CD14-positive monocyte (primary cell): Measurements from ENCODE around the gene EIF3CL. TPM values are rescaled to one million over a fixed set of nuclear protein-coding genes. Genes with fewer than 3 reads are reported as not detected.
"Not testable (repeated sequence)": the region's sequence is repeated elsewhere in the genome, so short reads cannot be mapped to it uniquely, and the experiment has no call there.

ENCODE experiments used
- DNase-seq, 3 donors: peaks; one replicate each; pipeline ENCODE4 v3.0.0-alpha.2; 2011 to 2022
- H2AFZ ChIP-seq: 2 replicates; pipeline ENCODE4 v1.6.0; 2012; ENCODE audit warnings: mild to moderate bottlenecking, low read depth, low read length, inconsistent platforms; ENCODE audit not compliant: insufficient read depth, poor library complexity, severe bottlenecking
- H3K27ac ChIP-seq, 2 donors: 1 replicate in 1 of 2; 2 replicates in 1 of 2; pipeline ENCODE4 v1.5.1; 2012 to 2013; ENCODE audit warnings: low read length in 2 of 2, control low read depth in 1 of 2, inconsistent platforms in 1 of 2, low read depth in 1 of 2, mild to moderate bottlenecking in 1 of 2
- H3K27me3 ChIP-seq, 2 donors: one replicate each; pipeline versions ENCODE4 v1.6.0 to v1.6.1; 2011 to 2013; ENCODE audit warnings: low read length in 2 of 2; ENCODE audit not compliant: control insufficient read depth in 2 of 2, insufficient read depth in 2 of 2
- H3K36me3 ChIP-seq, 2 donors: replicated peaks in 1 of 2; 1 replicate in 1 of 2; 2 replicates in 1 of 2; pipeline versions ENCODE4 v1.5.1 to v1.6.1; 2012 to 2013; ENCODE audit warnings: low read length in 2 of 2, control low read depth in 1 of 2, inconsistent platforms in 1 of 2, mild to moderate bottlenecking in 1 of 2; ENCODE audit not compliant: insufficient read depth in 2 of 2, control insufficient read depth in 1 of 2
- H3K4me1 ChIP-seq, 2 donors: 1 replicate in 1 of 2; 2 replicates in 1 of 2; pipeline versions ENCODE4 v1.5.1 to v1.6.1; 2012 to 2013; ENCODE audit warnings: low read length in 2 of 2, control low read depth in 1 of 2, inconsistent platforms in 1 of 2, mild to moderate bottlenecking in 1 of 2, moderate library complexity in 1 of 2; ENCODE audit not compliant: insufficient read depth in 2 of 2, control insufficient read depth in 1 of 2
- H3K4me2 ChIP-seq: replicated peaks from 2 replicates; pipeline ENCODE3; 2012; ENCODE audit warnings: low read length, moderate library complexity, mild to moderate bottlenecking; ENCODE audit not compliant: poor library complexity, severe bottlenecking; ENCODE audit errors: extremely low read depth
- H3K4me3 ChIP-seq, 3 experiments: fragments of 200-600 bp in 1 of 3; sonication (generic) in 1 of 3; replicated peaks in 1 of 3; 1 replicate in 2 of 3; 2 replicates in 1 of 3; pipeline ENCODE4 v1.5.1; 2011 to 2013; ENCODE audit warnings: low read length in 3 of 3, mild to moderate bottlenecking in 3 of 3, control low read depth in 2 of 3, low read depth in 2 of 3, inconsistent platforms in 1 of 3, moderate library complexity in 1 of 3
- H3K79me2 ChIP-seq: 2 replicates; pipeline ENCODE4 v1.6.0; 2012; ENCODE audit warnings: mild to moderate bottlenecking, control low read depth, inconsistent platforms, low read length, moderate library complexity; ENCODE audit not compliant: insufficient read depth
- H3K9ac ChIP-seq: 2 replicates; pipeline ENCODE4 v1.6.0; 2017; ENCODE audit warnings: low read length, mild to moderate bottlenecking; ENCODE audit not compliant: insufficient read depth, poor library complexity, severe bottlenecking
- H3K9me3 ChIP-seq, 2 donors: replicated peaks in 1 of 2; 1 replicate in 1 of 2; 2 replicates in 1 of 2; pipeline versions ENCODE4 v1.5.1 to v1.6.1; 2012 to 2013; ENCODE audit warnings: low read length in 2 of 2, control low read depth in 1 of 2; ENCODE audit not compliant: control insufficient read depth in 1 of 2, insufficient read depth in 1 of 2
- H4K20me1 ChIP-seq: 2 replicates; pipeline ENCODE4 v1.6.0; 2012; ENCODE audit warnings: mild to moderate bottlenecking, low read length, control low read depth, moderate library complexity; ENCODE audit not compliant: insufficient read depth
- H3K27ac Mint-ChIP-seq, 7 donors: one replicate each; pipeline ENCODE4 v1.8.0; 2020; ENCODE audit warnings: mild to moderate bottlenecking in 7 of 7, mixed read lengths in 7 of 7, moderate library complexity in 6 of 7, inconsistent platforms in 2 of 7
- H3K27me3 Mint-ChIP-seq, 3 donors: one replicate each; pipeline ENCODE4 v1.8.0; 2021 to 2022; ENCODE audit warnings: low read depth in 3 of 3, mild to moderate bottlenecking in 3 of 3, mixed read lengths in 3 of 3, moderate library complexity in 3 of 3, inconsistent platforms in 1 of 3
- H3K36me3 Mint-ChIP-seq, 2 donors: one replicate each; pipeline ENCODE4 v1.8.0; 2020; ENCODE audit warnings: mixed read lengths in 2 of 2, inconsistent platforms in 1 of 2, mild to moderate bottlenecking in 1 of 2
- H3K4me1 Mint-ChIP-seq: one replicate; pipeline ENCODE4 v1.8.0; 2020; ENCODE audit warnings: mild to moderate bottlenecking, mixed read lengths
- H3K4me3 Mint-ChIP-seq, 2 donors: one replicate each; pipeline ENCODE4 v1.8.0; 2020; ENCODE audit warnings: mild to moderate bottlenecking in 2 of 2, mixed read lengths in 2 of 2, moderate library complexity in 1 of 2
- H3K9me3 Mint-ChIP-seq, 7 donors: one replicate each; pipeline ENCODE4 v1.8.0; 2020 to 2022; ENCODE audit warnings: mixed read lengths in 7 of 7, mild to moderate bottlenecking in 6 of 7, moderate library complexity in 6 of 7, inconsistent platforms in 2 of 7
- WGBS: methylation state at CpG from one replicate; pipeline ENCODE4 v1.1.5; 2013; ENCODE audit warnings: missing lambda C conversion rate; ENCODE audit not compliant: insufficient coverage; 5-methylcytosine and 5-hydroxymethylcytosine counted together
- intact Hi-C, 2 donors: fragments of 100-400 bp; cut with micrococcal nuclease; formaldehyde crosslinking; loops; one replicate each; pipeline versions ENCODE4 v1.15.0 to v1.15.1; 2023
- polyA plus RNA-seq, 3 donors: library from polyadenylated mRNA; depleted of rRNA in 1 of 3; unstranded in 2 of 3; stranded (reverse) in 1 of 3; fragments of 300-500 nt in 2 of 3; fragments of >200 nt in 1 of 3; fragmentation: Illumina TruSeq in 2 of 3; gene quantifications; 1 replicate in 2 of 3; 2 replicates in 1 of 3; pipeline ENCODE4 v1.2.3, GENCODE V29; 2012 to 2021
- small RNA-seq: library from RNA; depleted of rRNA; stranded (forward); fragments of <200 nt; gene quantifications from one replicate; pipeline ENCODE3, GENCODE V24; 2012; ENCODE audit warnings: low read depth; ENCODE audit not compliant: insufficient read length

Gene EIF3CL
- polyA plus RNA-seq, 3 donors: 15.2 to 48.8 (median 33.9) TPM

- H3K36me3 ChIP-seq, H3K36me3 Mint-ChIP-seq, DNase-seq, H3K27ac Mint-ChIP-seq, H3K9ac ChIP-seq, H4K20me1 ChIP-seq, H3K27me3 ChIP-seq, H3K27me3 Mint-ChIP-seq, H2AFZ ChIP-seq, H3K4me3 ChIP-seq, H3K9me3 ChIP-seq, H3K4me3 Mint-ChIP-seq, H3K4me1 ChIP-seq, H3K27ac ChIP-seq, H3K9me3 Mint-ChIP-seq, H3K4me2 ChIP-seq, H3K4me1 Mint-ChIP-seq, H3K79me2 ChIP-seq, intact Hi-C loops: not testable (repeated sequence)
- no CpG with 5 or more reads among the region's 6 CpGs for WGBS
These were observed 71.0 kb downstream of the EIF3CL start for GRCh38 chr16:28332632-28333031.

GRCh38 chr16:28330981-28331380 lies 72.7 kb downstream of the EIF3CL start:
- H3K27ac Mint-ChIP-seq, H3K9me3 Mint-ChIP-seq, H3K27ac ChIP-seq, H2AFZ ChIP-seq, H3K4me2 ChIP-seq, H3K79me2 ChIP-seq, H3K4me1 Mint-ChIP-seq, H3K36me3 Mint-ChIP-seq, intact Hi-C loops, H3K4me1 ChIP-seq, H3K4me3 ChIP-seq, H3K36me3 ChIP-seq, H3K9me3 ChIP-seq, H3K27me3 ChIP-seq, H3K27me3 Mint-ChIP-seq, H3K9ac ChIP-seq, H3K4me3 Mint-ChIP-seq, DNase-seq, H4K20me1 ChIP-seq: not testable (repeated sequence)
- no CpG with 5 or more reads among the region's 2 CpGs for WGBS

GRCh38 chr16:28330232-28330631 lies 73.4 kb downstream of the EIF3CL start:
- H3K27me3 ChIP-seq, intact Hi-C loops, H3K4me2 ChIP-seq, DNase-seq, H3K4me1 ChIP-seq, H2AFZ ChIP-seq, H3K4me1 Mint-ChIP-seq, H3K36me3 ChIP-seq, H3K9me3 Mint-ChIP-seq, H3K4me3 ChIP-seq, H3K27ac ChIP-seq, H3K9ac ChIP-seq, H3K27me3 Mint-ChIP-seq, H3K9me3 ChIP-seq, H3K36me3 Mint-ChIP-seq, H3K79me2 ChIP-seq, H4K20me1 ChIP-seq, H3K4me3 Mint-ChIP-seq: not testable (repeated sequence)
- H3K27ac Mint-ChIP-seq: peak overlapping the region in 1 of 7 donors; percentile 41
- WGBS: no CpG with 5 or more reads among the region's 9 CpGs

Small RNA genes lying within 50 kb of the gene (small RNA-seq; reads per million reads assigned to genes)
- gene AC138904.2 (not detected), gene MIR6862-1 (not detected)

Other genes with a start within 250 kb of the EIF3CL start
- 100 to 1,000 TPM in 1 of 3 donors, 10 to 100 TPM in 2; 35.7 to 166 (median 38.3) TPM for gene XPO6, start 191.9 kb downstream of the EIF3CL start, polyA plus RNA-seq
- under 1 TPM in 1 of 3 donors, not detected in 2; 0.04 TPM for gene SBK1, start 111.3 kb downstream of the EIF3CL start, polyA plus RNA-seq
- gene NPIPB6, start 40.3 kb downstream of the EIF3CL start, polyA plus RNA-seq: under 1 TPM; 0.16 to 0.89 (median 0.17) TPM
- under 1 TPM in 1 of 3 donors, not detected in 2; 0.95 TPM for gene NPIPB7, start 68.5 kb upstream of the EIF3CL start, polyA plus RNA-seq
- gene CLN3, start 88.2 kb upstream of the EIF3CL start, polyA plus RNA-seq: 100 to 1,000 TPM in 1 of 3 donors, 10 to 100 TPM in 2; 37.0 to 113 (median 50.2) TPM
- 10 to 100 TPM in 1 of 3 donors, 1 to 10 TPM in 2; 1.9 to 48.6 (median 3.8) TPM for gene APOBR, start 90.8 kb upstream of the EIF3CL start, polyA plus RNA-seq
- gene IL27, start 103.0 kb upstream of the EIF3CL start, polyA plus RNA-seq: 1 to 10 TPM in 2 of 3 donors, under 1 TPM in 1; 0.43 to 2.2 (median 1.2) TPM
- 1 to 10 TPM in 1 of 3 donors, under 1 TPM in 1, not detected in 1; 0.01 to 1.9 TPM for gene NUPR1, start 135.1 kb upstream of the EIF3CL start, polyA plus RNA-seq
- 10 to 100 TPM; 14.0 to 24.3 (median 18.8) TPM for gene SGF29, start 150.1 kb upstream of the EIF3CL start, polyA plus RNA-seq
- gene SULT1A2, start 193.2 kb upstream of the EIF3CL start, polyA plus RNA-seq: 1 to 10 TPM in 2 of 3 donors, not detected in 1; 1.1 to 4.6 TPM
- gene SULT1A1, start 206.2 kb upstream of the EIF3CL start, polyA plus RNA-seq: 100 to 1,000 TPM in 2 of 3 donors, 10 to 100 TPM in 1; 96.3 to 362 (median 320) TPM
- gene NPIPB8, start 234.2 kb upstream of the EIF3CL start, polyA plus RNA-seq: under 1 TPM in 1 of 3 donors, not detected in 2; 0.11 TPM